HepG2 (cell line): ENCODE measurements around the gene FMO3. TPM values are rescaled to one million over a fixed set of nuclear protein-coding genes. Genes with fewer than 3 reads are reported as not detected.

Source experiments
- ATAC-seq: fragments of 200-7000 bp; cut with Tn5 transposase; 3 replicates; pipeline ENCODE4 v1.9.1; 2020; ENCODE audit warnings: mild to moderate bottlenecking, moderate library complexity
- BruUV-seq: library from RNA; stranded (reverse); fragments of 400-500 nt; replicated peaks from 2 replicates; lab custom pipeline; 2021; lab: Mats Ljungman, UMichigan
- CTCF ChIA-PET: fragments of 300-600 bp; formaldehyde crosslinking; extraction: SDS; loops from one replicate; lab custom pipeline; 2021; ENCODE audit warnings: low total read pairs, inconsistent platforms, low intra/inter-chr PET ratio; lab: Yijun Ruan, JAX
- POLR2A ChIA-PET: fragments of 350-600 bp; sonication (Branson Sonifier 250); formaldehyde crosslinking; loops from one replicate; lab custom pipeline; 2020; ENCODE audit warnings: antibody characterized with exemption, inconsistent platforms; lab: Yijun Ruan, JAX
- DNase-seq: peaks from one replicate; pipeline ENCODE4 v3.0.0-alpha.2; 2015; ENCODE audit warnings: low spot score
- FAIRE-seq: peaks from 3 replicates; lab custom pipeline; 2011; peaks lifted over from hg19 to GRCh38; lab: Jason Lieb, UNC
- H2AFZ ChIP-seq: one replicate; pipeline ENCODE4 v1.6.1; 2011; ENCODE audit warnings: low read length, inconsistent platforms
- H3K27ac ChIP-seq: fragments of 300-600 bp; 3 replicates; pipeline ENCODE4 v1.8.0; 2011; ENCODE audit warnings: mixed run types, mild to moderate bottlenecking, mixed read lengths, low read length, inconsistent platforms; ENCODE audit not compliant: insufficient read depth; ENCODE audit errors: extremely low read length
- H3K27me3 ChIP-seq, 2 experiments: fragments of 200-600 bp in 1 of 2; 2 replicates in 1 of 2; 3 replicates in 1 of 2; pipeline versions ENCODE4 v1.6.0 to v1.8.0; 2011; ENCODE audit warnings: low read length in 2 of 2, mild to moderate bottlenecking in 2 of 2, moderate library complexity in 2 of 2, inconsistent platforms in 1 of 2; ENCODE audit not compliant: insufficient read depth in 2 of 2, control insufficient read depth in 1 of 2
- H3K36me3 ChIP-seq, 2 experiments: fragments of 200-600 bp in 1 of 2; replicated peaks in 1 of 2; 2 replicates in 1 of 2; 3 replicates in 1 of 2; pipeline versions ENCODE4 v1.5.1 to v1.8.0; 2011; ENCODE audit warnings: low read length in 2 of 2, inconsistent platforms in 1 of 2; ENCODE audit not compliant: insufficient read depth in 2 of 2, control insufficient read depth in 1 of 2
- H3K4me1 ChIP-seq: 2 replicates; pipeline ENCODE4 v1.5.1; 2012; ENCODE audit warnings: low read length, inconsistent platforms; ENCODE audit not compliant: insufficient read depth
- H3K4me2 ChIP-seq: 2 replicates; pipeline ENCODE4 v1.6.0; 2011; ENCODE audit warnings: low read depth, low read length, inconsistent platforms
- H3K4me3 ChIP-seq, 3 experiments: fragments of 200-600 bp in 1 of 3; sonication (generic), shearing (Covaris generic) in 1 of 3; replicated peaks in 1 of 3; 2 replicates each; pipeline ENCODE4 v1.5.1; 2011 to 2016; ENCODE audit warnings: low read length in 3 of 3, inconsistent platforms in 2 of 3, low read depth in 2 of 3, mild to moderate bottlenecking in 2 of 3, control low read depth in 1 of 3, mixed read lengths in 1 of 3; ENCODE audit not compliant: insufficient read depth in 1 of 3
- H3K79me2 ChIP-seq: one replicate; pipeline ENCODE4 v1.6.1; 2011; ENCODE audit warnings: low read length, inconsistent platforms; ENCODE audit not compliant: insufficient read depth
- H3K9ac ChIP-seq: 2 replicates; pipeline ENCODE4 v1.6.0; 2011; ENCODE audit warnings: mild to moderate bottlenecking, low read depth, low read length, inconsistent platforms; ENCODE audit not compliant: insufficient read depth
- H3K9me3 ChIP-seq: 2 replicates; pipeline ENCODE4 v1.5.1; 2012; ENCODE audit warnings: mild to moderate bottlenecking, low read length
- H4K20me1 ChIP-seq: 2 replicates; pipeline ENCODE4 v1.6.0; 2011; ENCODE audit warnings: inconsistent platforms, mild to moderate bottlenecking, low read length, moderate library complexity; ENCODE audit not compliant: insufficient read depth
- CEBPG ChIP-seq: IDR thresholded peaks from 2 replicates; pipeline ENCODE4 v1.6.1; 2016
- FOSL1 ChIP-seq: sonication (generic); formaldehyde crosslinking; IDR thresholded peaks from 2 replicates; pipeline ENCODE4 v1.9.0; 2021; ENCODE audit warnings: missing genetic modification reagents, borderline replicate concordance
- HDAC6 ChIP-seq: fragments of 200-600 bp; sonication (generic); IDR thresholded peaks from 2 replicates; pipeline ENCODE4 v1.7.0; 2017; ENCODE audit warnings: mild to moderate bottlenecking, antibody characterized with exemption, low read length, low read depth
- HNRNPH1 ChIP-seq: fragments of 200-400 bp; formaldehyde crosslinking; optimal IDR thresholded peaks from 2 replicates; pipeline ENCODE3; 2017; ENCODE audit warnings: mild to moderate bottlenecking, low read depth, low read length
- KLF11 ChIP-seq: IDR thresholded peaks from 2 replicates; pipeline ENCODE4 v1.6.1; 2016; ENCODE audit warnings: missing compliant biosample characterization
- SMAD1 ChIP-seq: sonication (generic); formaldehyde crosslinking; IDR thresholded peaks from 2 replicates; pipeline ENCODE4 v1.4.0; 2020; ENCODE audit warnings: missing genetic modification reagents, low read depth, mild to moderate bottlenecking, borderline replicate concordance
- SNAPC2 ChIP-seq: sonication (generic); formaldehyde crosslinking; IDR thresholded peaks from 2 replicates; pipeline ENCODE4 v1.8.1; 2022; ENCODE audit warnings: mild to moderate bottlenecking, missing genetic modification reagents
- ZBTB42 ChIP-seq: sonication (generic); formaldehyde crosslinking; IDR thresholded peaks from 2 replicates; pipeline ENCODE4 v1.5.0; 2020; ENCODE audit warnings: mild to moderate bottlenecking, missing genetic modification reagents
- ZNF224 ChIP-seq: sonication (generic); formaldehyde crosslinking; IDR thresholded peaks from 2 replicates; pipeline ENCODE4 v1.5.0; 2020; ENCODE audit warnings: mild to moderate bottlenecking, missing genetic modification reagents
- ZNF607 ChIP-seq: sonication (generic); formaldehyde crosslinking; IDR thresholded peaks from 2 replicates; pipeline ENCODE4 v1.5.1; 2020; ENCODE audit warnings: missing genetic modification reagents, mild to moderate bottlenecking, borderline replicate concordance
- ZNF678 ChIP-seq: sonication (generic); formaldehyde crosslinking; IDR thresholded peaks from 2 replicates; pipeline ENCODE4 v1.4.0; 2020; ENCODE audit warnings: mild to moderate bottlenecking, missing genetic modification reagents
- WGBS: methylation state at CpG from one replicate; pipeline ENCODE4 v1.1.6; 2017; ENCODE audit warnings: low lambda C conversion rate; 5-methylcytosine and 5-hydroxymethylcytosine counted together
- in situ Hi-C: cut with HindIII; loops from 2 replicates; pipeline ENCODE4 v1.10.0; 2017; ENCODE audit warnings: low pct_unique_long_range_greater_than_20kb; ENCODE audit not compliant: extremely low pct_ligation_motif_present
- intact Hi-C: fragments of 100-400 bp; cut with micrococcal nuclease; formaldehyde crosslinking; loops from one replicate; pipeline ENCODE4 v1.10.0; 2022; ENCODE audit not compliant: unreplicated experiment
- polyA plus RNA-seq, 8 experiments: library from polyadenylated mRNA; depleted of rRNA in 3 of 8; stranded (reverse) in 7 of 8; unstranded in 1 of 8; fragments of >200 nt; fragmentation: Illumina TruSeq in 4 of 8; extraction: Trizol in 4 of 8; gene quantifications; 2 replicates each; pipeline versions ENCODE4 v1.2.1 to v1.2.3, GENCODE V29; 2011 to 2016; ENCODE audit warnings: low read depth in 4 of 8, missing spikeins in 1 of 8, mixed read lengths in 1 of 8; ENCODE audit not compliant: insufficient read depth in 1 of 8
- total RNA-seq, 5 experiments: library from RNA; depleted of rRNA; stranded (reverse); fragments of >200 nt; fragmentation: Illumina TruSeq; extraction: Trizol; gene quantifications; 2 replicates each; pipeline ENCODE4 v1.2.3, GENCODE V29; 2016; ENCODE audit warnings: low read depth in 1 of 5
- TF ChIP-seq, protein P1 (sequence below): sonication (generic); formaldehyde crosslinking; IDR thresholded peaks from 2 replicates; pipeline ENCODE4 v1.5.0; 2020; ENCODE audit warnings: mild to moderate bottlenecking, missing genetic modification reagents, borderline replicate concordance
- TF ChIP-seq, protein P2 (sequence below): sonication (generic); formaldehyde crosslinking; IDR thresholded peaks from 2 replicates; pipeline ENCODE4 v1.5.1; 2020; ENCODE audit warnings: missing genetic modification reagents, mild to moderate bottlenecking, borderline replicate concordance

FMO3 gene
- total and polyA plus RNA-seq, 2 of the 13 experiments (the other 11 are each of a cell fraction or from before 2014, with no cell fraction given) = not detected

DNA sequence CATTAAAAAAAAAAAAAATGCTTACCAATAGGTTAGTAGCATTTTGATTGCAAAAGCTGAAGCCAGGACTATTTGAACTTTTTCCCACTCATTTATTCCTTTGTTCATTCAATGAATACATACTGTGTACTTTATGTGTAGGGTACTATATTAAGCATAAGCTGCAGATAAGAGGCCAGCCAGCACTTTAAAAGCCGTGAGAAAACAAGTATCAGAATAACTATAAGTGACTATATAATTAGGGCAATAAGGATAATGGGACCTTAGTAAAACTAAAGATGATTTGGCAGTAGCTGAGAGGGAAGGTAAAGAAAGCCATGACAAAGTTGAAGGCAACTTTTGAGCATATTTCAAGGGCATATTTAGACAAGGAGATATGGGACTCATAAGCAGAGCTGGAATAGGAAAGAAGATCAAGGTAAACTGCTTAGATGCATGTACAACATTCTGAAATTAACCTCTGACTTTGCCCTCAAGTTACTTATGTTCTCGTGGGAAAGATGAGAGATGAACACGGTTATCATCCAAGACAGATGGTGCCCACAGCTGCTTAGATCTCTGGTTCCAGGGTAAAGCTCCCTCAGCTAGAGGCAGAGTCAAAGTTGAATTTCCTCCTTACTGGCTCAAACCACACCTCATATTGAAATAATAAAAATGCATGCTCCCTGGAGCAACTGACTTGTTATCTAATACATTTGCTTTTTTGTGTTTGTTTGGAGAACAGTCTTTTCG, 50.4 kb downstream of the FMO3 start:
- Histone ChIP-seq H3K4me3 (no peak overlapping the region), H3K4me1 (peaks cover 23% of the 10 kb centered on the region), H3K79me2 (no peaks in the 10 kb centered on the region), H3K27ac (no peak overlapping the region), H3K36me3 (no peaks in the 10 kb centered on the region), H3K9ac (no peak overlapping the region), H3K9me3 (no peaks in the 10 kb centered on the region), H3K4me2 (0 out of 2 replicates have a peak overlapping the region, but pooled peaks have one; percentile 20), H3K27me3 (no peaks in the 10 kb centered on the region)
- ChIA-PET POLR2A (no interaction called here), CTCF (no interaction called here)
- in situ Hi-C loops (no loop called here), intact Hi-C loops (no loop called here)
- no TSS peak for BruUV-seq
- no peak for ATAC-seq
- no peak for DNase-seq
- FAIRE-seq = no peak
- no peak for TF ChIP-seq SNAPC2 (CRISPR knock-in tag)
- TF ChIP-seq, all 625 proteins: peak for 0
- WGBS = 15% methylated on average over 3 of the region's 4 CpGs
- Histone ChIP-seq H2AFZ (no peak overlapping the region), H4K20me1 (no peaks in the 10 kb centered on the region)

DNA sequence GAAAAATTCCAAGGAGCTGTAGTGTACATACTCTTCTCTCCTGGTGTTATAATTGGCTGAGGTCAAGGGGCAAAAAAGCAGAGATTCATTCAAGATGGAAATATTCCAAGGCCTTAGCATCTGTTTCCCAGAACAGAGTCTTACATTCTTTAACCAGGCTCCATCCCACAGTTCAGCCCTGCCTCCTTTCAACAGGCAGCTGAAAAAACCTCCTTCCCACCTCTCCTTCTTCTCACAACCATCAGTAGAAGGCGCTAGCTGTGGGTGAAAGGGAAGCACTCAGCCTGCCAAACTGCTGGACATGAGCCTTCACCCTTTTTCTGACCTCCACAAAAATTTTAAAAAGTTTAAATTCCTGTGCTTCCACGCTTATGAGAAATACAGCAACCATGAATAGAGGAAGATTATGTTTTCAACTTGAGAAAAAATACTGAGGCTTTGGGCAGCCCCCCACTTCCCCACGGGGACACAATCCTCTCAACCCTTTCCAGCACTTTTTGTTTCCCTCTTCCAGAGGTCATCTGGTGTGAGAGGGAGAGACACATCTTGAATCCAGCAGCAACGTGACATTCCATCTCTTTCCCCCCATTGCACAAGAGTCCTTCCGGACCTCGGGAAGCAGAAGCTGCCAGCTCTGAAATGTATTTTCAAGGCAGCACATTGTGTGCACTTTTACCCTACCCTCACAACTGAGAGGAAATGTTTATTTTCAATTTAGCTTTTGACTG, 51.1 kb downstream of the FMO3 start:
- Histone ChIP-seq H3K9ac (no peak overlapping the region), H3K4me3 (no peak overlapping the region), H4K20me1 (no peaks in the 10 kb centered on the region), H2AFZ (no peak overlapping the region), H3K27ac (peak overlapping the region; percentile 44), H3K4me2 (peak overlapping the region; percentile 51), H3K79me2 (no peaks in the 10 kb centered on the region), H3K4me1 (peaks cover 23% of the 10 kb centered on the region), H3K36me3 (no peaks in the 10 kb centered on the region), H3K9me3 (no peaks in the 10 kb centered on the region), H3K27me3 (no peaks in the 10 kb centered on the region)
- 0% methylated on average over 6 of the region's 6 CpGs for WGBS
- FAIRE-seq (peak; percentile 8), DNase-seq (peak; percentile 7), ATAC-seq (peak; percentile 81)
- in situ Hi-C loops = no loop called here
- POLR2A ChIA-PET = interaction anchor here (1.0 kb wide), 1 partner anchor 19 kb away, joined by 3 read pairs; no protein-coding TSS in a partner anchor
- intact Hi-C loops = no loop called here
- CTCF ChIA-PET = no interaction called here
- BruUV-seq = no TSS peak
- TF ChIP-seq, protein P1, sequence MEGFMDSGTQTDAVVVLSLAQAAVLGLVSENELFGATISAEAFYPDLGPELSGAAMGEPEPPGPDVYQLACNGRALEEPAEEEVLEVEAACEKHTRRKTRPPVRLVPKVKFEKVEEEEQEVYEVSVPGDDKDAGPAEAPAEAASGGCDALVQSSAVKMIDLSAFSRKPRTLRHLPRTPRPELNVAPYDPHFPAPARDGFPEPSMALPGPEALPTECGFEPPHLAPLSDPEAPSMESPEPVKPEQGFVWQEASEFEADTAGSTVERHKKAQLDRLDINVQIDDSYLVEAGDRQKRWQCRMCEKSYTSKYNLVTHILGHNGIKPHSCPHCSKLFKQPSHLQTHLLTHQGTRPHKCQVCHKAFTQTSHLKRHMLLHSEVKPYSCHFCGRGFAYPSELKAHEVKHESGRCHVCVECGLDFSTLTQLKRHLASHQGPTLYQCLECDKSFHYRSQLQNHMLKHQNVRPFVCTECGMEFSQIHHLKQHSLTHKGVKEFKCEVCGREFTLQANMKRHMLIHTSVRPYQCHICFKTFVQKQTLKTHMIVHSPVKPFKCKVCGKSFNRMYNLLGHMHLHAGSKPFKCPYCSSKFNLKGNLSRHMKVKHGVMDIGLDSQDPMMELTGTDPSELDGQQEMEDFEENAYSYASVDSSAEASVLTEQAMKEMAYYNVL (CRISPR knock-in tag) = no peak
- TF ChIP-seq, protein P2, sequence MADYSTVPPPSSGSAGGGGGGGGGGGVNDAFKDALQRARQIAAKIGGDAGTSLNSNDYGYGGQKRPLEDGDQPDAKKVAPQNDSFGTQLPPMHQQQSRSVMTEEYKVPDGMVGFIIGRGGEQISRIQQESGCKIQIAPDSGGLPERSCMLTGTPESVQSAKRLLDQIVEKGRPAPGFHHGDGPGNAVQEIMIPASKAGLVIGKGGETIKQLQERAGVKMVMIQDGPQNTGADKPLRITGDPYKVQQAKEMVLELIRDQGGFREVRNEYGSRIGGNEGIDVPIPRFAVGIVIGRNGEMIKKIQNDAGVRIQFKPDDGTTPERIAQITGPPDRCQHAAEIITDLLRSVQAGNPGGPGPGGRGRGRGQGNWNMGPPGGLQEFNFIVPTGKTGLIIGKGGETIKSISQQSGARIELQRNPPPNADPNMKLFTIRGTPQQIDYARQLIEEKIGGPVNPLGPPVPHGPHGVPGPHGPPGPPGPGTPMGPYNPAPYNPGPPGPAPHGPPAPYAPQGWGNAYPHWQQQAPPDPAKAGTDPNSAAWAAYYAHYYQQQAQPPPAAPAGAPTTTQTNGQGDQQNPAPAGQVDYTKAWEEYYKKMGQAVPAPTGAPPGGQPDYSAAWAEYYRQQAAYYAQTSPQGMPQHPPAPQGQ (CRISPR knock-in tag) = no peak
- no peak for TF ChIP-seq HDAC6
- no peak for TF ChIP-seq ZNF224 (CRISPR knock-in tag)
- no peak for TF ChIP-seq ZNF607 (CRISPR knock-in tag)
- no peak for TF ChIP-seq ZBTB42 (CRISPR knock-in tag)
- TF ChIP-seq KLF11 (CRISPR knock-in tag) = no peak
- TF ChIP-seq FOSL1 = no peak
- no peak for TF ChIP-seq SMAD1 (CRISPR knock-in tag)
- TF ChIP-seq CEBPG (CRISPR knock-in tag) = peak; percentile 79
- no peak for TF ChIP-seq HNRNPH1
- TF ChIP-seq ZNF678 (CRISPR knock-in tag) = no peak
